Activated CD8-positive, alpha-beta T cell treated with anti-CD3 and anti-CD28 coated beads for 36 hours (primary cell): ENCODE measurements around the gene CYP46A1. TPM values are rescaled to one million over a fixed set of nuclear protein-coding genes. Genes with fewer than 3 reads are reported as not detected.

ENCODE experiments used
- ATAC-seq: fragments of 200-7000 bp; cut with Tn5 transposase; one replicate; pipeline ENCODE4 v1.10.0; 2021; ENCODE audit warnings: mild to moderate bottlenecking, moderate library complexity
- CTCF ChIA-PET: fragments of 350-600 bp; sonication (Branson Sonifier 250); formaldehyde crosslinking; loops from one replicate; lab custom pipeline; 2021; ENCODE audit warnings: antibody characterized with exemption; lab: Charles Lee
- POLR2A ChIA-PET: fragments of 350-600 bp; sonication (Branson Sonifier 250); formaldehyde crosslinking; loops from one replicate; lab custom pipeline; 2021; ENCODE audit warnings: antibody characterized with exemption; lab: Charles Lee
- DNase-seq: peaks from one replicate; pipeline ENCODE4 v3.0.0-alpha.2; 2020
- H3K27ac Mint-ChIP-seq: one replicate; pipeline ENCODE4 v1.8.0; 2021; ENCODE audit warnings: mild to moderate bottlenecking, mixed read lengths
- H3K27me3 Mint-ChIP-seq: one replicate; pipeline ENCODE4 v1.8.0; 2021; ENCODE audit warnings: mixed read lengths
- H3K36me3 Mint-ChIP-seq: one replicate; pipeline ENCODE4 v1.8.0; 2021; ENCODE audit warnings: low read depth, mixed read lengths
- H3K4me1 Mint-ChIP-seq: one replicate; pipeline ENCODE4 v1.8.0; 2021; ENCODE audit warnings: low read depth, mixed read lengths
- H3K4me3 Mint-ChIP-seq: one replicate; pipeline ENCODE4 v1.8.0; 2021; ENCODE audit warnings: mild to moderate bottlenecking, moderate library complexity, mixed read lengths
- H3K9me3 Mint-ChIP-seq: one replicate; pipeline ENCODE4 v1.8.0; 2021; ENCODE audit warnings: mixed read lengths
- intact Hi-C: fragments of 100-400 bp; cut with micrococcal nuclease; formaldehyde crosslinking; loops from one replicate; pipeline ENCODE4 v1.10.0; 2022
- total RNA-seq, 2 experiments: library from RNA; stranded (reverse); gene quantifications; one replicate each; pipeline ENCODE4 v1.2.3, GENCODE V29; 2021
- TF ChIP-seq, protein P1 (sequence below): fragments of 200-600 bp; IDR thresholded peaks from one replicate; pipeline ENCODE4 v1.8.0; 2022; ENCODE audit warnings: antibody characterized with exemption, mild to moderate bottlenecking

CYP46A1 gene
- total RNA-seq, 2 experiments from 2014 or later = 0.16 to 0.20 TPM

- intact Hi-C loops = no loop called here
- H3K36me3 Mint-ChIP-seq = no peaks in the 10 kb centered on the region
- ChIA-PET POLR2A (interaction anchor here (0.7 kb wide), 1 partner anchor 36 kb away, joined by 3 read pairs; no protein-coding TSS in a partner anchor), CTCF (interaction anchor here (1.2 to 1.4 kb wide), 2 partner anchors 43 to 86 kb away, joined by 4 read pairs; no protein-coding TSS in a partner anchor)
- no peak overlapping the region for H3K4me3 Mint-ChIP-seq
- H3K9me3 Mint-ChIP-seq = peaks cover 2% of the 10 kb centered on the region
- peaks cover 31% of the 10 kb centered on the region for H3K27me3 Mint-ChIP-seq
- H3K27ac Mint-ChIP-seq = no peak overlapping the region
- TF ChIP-seq, protein P1, sequence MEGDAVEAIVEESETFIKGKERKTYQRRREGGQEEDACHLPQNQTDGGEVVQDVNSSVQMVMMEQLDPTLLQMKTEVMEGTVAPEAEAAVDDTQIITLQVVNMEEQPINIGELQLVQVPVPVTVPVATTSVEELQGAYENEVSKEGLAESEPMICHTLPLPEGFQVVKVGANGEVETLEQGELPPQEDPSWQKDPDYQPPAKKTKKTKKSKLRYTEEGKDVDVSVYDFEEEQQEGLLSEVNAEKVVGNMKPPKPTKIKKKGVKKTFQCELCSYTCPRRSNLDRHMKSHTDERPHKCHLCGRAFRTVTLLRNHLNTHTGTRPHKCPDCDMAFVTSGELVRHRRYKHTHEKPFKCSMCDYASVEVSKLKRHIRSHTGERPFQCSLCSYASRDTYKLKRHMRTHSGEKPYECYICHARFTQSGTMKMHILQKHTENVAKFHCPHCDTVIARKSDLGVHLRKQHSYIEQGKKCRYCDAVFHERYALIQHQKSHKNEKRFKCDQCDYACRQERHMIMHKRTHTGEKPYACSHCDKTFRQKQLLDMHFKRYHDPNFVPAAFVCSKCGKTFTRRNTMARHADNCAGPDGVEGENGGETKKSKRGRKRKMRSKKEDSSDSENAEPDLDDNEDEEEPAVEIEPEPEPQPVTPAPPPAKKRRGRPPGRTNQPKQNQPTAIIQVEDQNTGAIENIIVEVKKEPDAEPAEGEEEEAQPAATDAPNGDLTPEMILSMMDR = no peak
- ATAC-seq (no peak), DNase-seq (peak; percentile 32)
- H3K4me1 Mint-ChIP-seq = peaks cover 18% of the 10 kb centered on the region
These were observed 89.7 kb downstream of the CYP46A1 start for GRCh38 chr14:99773521-99774497.

GRCh38 chr14:99774556-99775307, 90.6 kb downstream of the CYP46A1 start:
- TF ChIP-seq, protein P1 = no peak
- ATAC-seq = no peak
- Mint-ChIP-seq H3K4me3 (no peak overlapping the region), H3K9me3 (peaks cover 4% of the 10 kb centered on the region), H3K27ac (no peak overlapping the region), H3K27me3 (peaks cover 37% of the 10 kb centered on the region), H3K36me3 (no peaks in the 10 kb centered on the region), H3K4me1 (peaks cover 18% of the 10 kb centered on the region)
- no peak for DNase-seq
- intact Hi-C loops = no loop called here
- ChIA-PET POLR2A (interaction anchor here (0.7 to 0.8 kb wide), 3 partner anchors 31 to 420 kb away, joined by 3 read pairs; no protein-coding TSS in a partner anchor), CTCF (interaction anchor here (1.2 to 1.4 kb wide), 2 partner anchors 44 to 87 kb away, joined by 4 read pairs; no protein-coding TSS in a partner anchor)

GRCh38 chr14:99775351-99775750, 91.3 kb downstream of the CYP46A1 start:
- Mint-ChIP-seq H3K36me3 (no peaks in the 10 kb centered on the region), H3K27ac (no peak overlapping the region), H3K4me3 (no peak overlapping the region), H3K9me3 (peaks cover 4% of the 10 kb centered on the region), H3K27me3 (peaks cover 34% of the 10 kb centered on the region), H3K4me1 (peaks cover 18% of the 10 kb centered on the region)
- ATAC-seq (no peak), DNase-seq (no peak)
- POLR2A ChIA-PET = interaction anchor here (0.7 to 0.8 kb wide), 2 partner anchors 30 to 419 kb away, joined by 3 read pairs; no protein-coding TSS in a partner anchor
- CTCF ChIA-PET = no interaction called here
- TF ChIP-seq, protein P1 = no peak
- intact Hi-C loops = no loop called here

Other genes with a start within 250 kb of the CYP46A1 start
- 10 to 100 TPM; 49.9 to 50.7 TPM for gene SETD3, start 203.4 kb upstream of the CYP46A1 start, total RNA-seq
- gene CCNK, start 202.9 kb upstream of the CYP46A1 start, total RNA-seq = 10 to 100 TPM; 90.2 to 98.8 TPM
- 1 to 10 TPM; 6.8 to 7.9 TPM for gene CCDC85C, start 80.1 kb upstream of the CYP46A1 start, total RNA-seq
- under 1 TPM; 0.05 to 0.07 TPM for gene HHIPL1, start 39.2 kb upstream of the CYP46A1 start, total RNA-seq
- gene EML1, start 109.1 kb downstream of the CYP46A1 start, total RNA-seq = under 1 TPM; 0.56 to 0.70 TPM